Right atrium auricular region (tissue), 2 donors: ENCODE data around the gene CREB3L4. TPM values are rescaled to one million over a fixed set of nuclear protein-coding genes. Genes with fewer than 3 reads are reported as not detected.

Experiments
- DNase-seq: peaks from one replicate; pipeline ENCODE4 v3.0.0-alpha.2; 2019; ENCODE audit warnings: low spot score
- H3K27ac ChIP-seq, 2 donors: fragments of 200-600 bp; sonication (generic); 1 replicate in 1 of 2; 2 replicates in 1 of 2; pipeline ENCODE4 v1.5.1; 2016 to 2019
- H3K27me3 ChIP-seq, 2 donors: fragments of 200-600 bp; sonication (generic); one replicate each; pipeline versions ENCODE4 v1.5.1 to v1.6.0; 2017 to 2019
- H3K36me3 ChIP-seq: fragments of 200-600 bp; sonication (generic); one replicate; pipeline ENCODE4 v1.5.1; 2016
- H3K4me1 ChIP-seq, 2 donors: fragments of 200-600 bp; sonication (generic); one replicate each; pipeline versions ENCODE4 v1.5.1 to v1.6.0; 2017 to 2019
- H3K4me3 ChIP-seq, 2 donors: fragments of 200-600 bp; sonication (generic); 1 replicate in 1 of 2; 2 replicates in 1 of 2; pipeline ENCODE4 v1.5.1; 2017 to 2019; ENCODE audit warnings: mild to moderate bottlenecking in 1 of 2, moderate library complexity in 1 of 2
- H3K9me3 ChIP-seq, 2 donors: fragments of 200-600 bp; sonication (generic); one replicate each; pipeline ENCODE4 v1.5.1; 2019
- total RNA-seq, 2 donors: library from RNA; depleted of rRNA; stranded (reverse); fragments of >200 nt; gene quantifications; one replicate each; pipeline ENCODE4 v1.1.0, GENCODE V29; 2016
- TF ChIP-seq, protein P1 (sequence below), 2 donors: fragments of 200-600 bp; sonication (generic); IDR thresholded peaks; one replicate each; pipeline ENCODE4 v1.5.1; 2019; ENCODE audit warnings: antibody characterized with exemption in 2 of 2

Gene CREB3L4
- total RNA-seq, 2 donors from 2014 or later, result 4.9 to 5.6 TPM

DNA sequence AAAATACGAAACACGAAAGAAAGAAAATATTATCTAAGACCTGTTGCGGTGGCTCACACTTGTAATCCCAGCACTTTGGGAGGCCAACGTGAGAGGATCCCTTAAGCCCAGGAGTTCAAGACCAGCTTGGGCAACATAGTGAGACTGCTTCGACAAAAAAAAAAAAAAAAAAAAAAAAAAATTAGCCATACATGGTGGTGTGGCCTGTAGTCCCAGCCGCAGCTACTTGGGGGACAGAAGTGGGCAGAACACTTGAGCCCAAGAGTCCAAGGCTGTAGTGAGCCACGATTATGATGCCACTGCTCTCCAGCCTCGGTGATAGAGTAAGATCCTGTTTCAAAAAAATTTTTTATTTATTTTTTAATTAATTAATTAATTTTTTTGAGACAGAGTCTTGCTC, 19.9 kb downstream of the CREB3L4 start:
- H3K27ac ChIP-seq, result no peak overlapping the region
- no peaks in the 10 kb centered on the region for H3K27me3 ChIP-seq
- H3K9me3 ChIP-seq, result no peaks in the 10 kb centered on the region
- H3K4me3 ChIP-seq, result no peak overlapping the region
- TF ChIP-seq, protein P1, sequence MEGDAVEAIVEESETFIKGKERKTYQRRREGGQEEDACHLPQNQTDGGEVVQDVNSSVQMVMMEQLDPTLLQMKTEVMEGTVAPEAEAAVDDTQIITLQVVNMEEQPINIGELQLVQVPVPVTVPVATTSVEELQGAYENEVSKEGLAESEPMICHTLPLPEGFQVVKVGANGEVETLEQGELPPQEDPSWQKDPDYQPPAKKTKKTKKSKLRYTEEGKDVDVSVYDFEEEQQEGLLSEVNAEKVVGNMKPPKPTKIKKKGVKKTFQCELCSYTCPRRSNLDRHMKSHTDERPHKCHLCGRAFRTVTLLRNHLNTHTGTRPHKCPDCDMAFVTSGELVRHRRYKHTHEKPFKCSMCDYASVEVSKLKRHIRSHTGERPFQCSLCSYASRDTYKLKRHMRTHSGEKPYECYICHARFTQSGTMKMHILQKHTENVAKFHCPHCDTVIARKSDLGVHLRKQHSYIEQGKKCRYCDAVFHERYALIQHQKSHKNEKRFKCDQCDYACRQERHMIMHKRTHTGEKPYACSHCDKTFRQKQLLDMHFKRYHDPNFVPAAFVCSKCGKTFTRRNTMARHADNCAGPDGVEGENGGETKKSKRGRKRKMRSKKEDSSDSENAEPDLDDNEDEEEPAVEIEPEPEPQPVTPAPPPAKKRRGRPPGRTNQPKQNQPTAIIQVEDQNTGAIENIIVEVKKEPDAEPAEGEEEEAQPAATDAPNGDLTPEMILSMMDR (IDR thresholded peaks at IDR 0.05), result no peak
- DNase-seq, result no peak
- H3K4me1 ChIP-seq, result peaks cover 0 to 40% of the 10 kb centered on the region in 2 donors
- H3K36me3 ChIP-seq, result peaks cover 15% of the 10 kb centered on the region

DNA sequence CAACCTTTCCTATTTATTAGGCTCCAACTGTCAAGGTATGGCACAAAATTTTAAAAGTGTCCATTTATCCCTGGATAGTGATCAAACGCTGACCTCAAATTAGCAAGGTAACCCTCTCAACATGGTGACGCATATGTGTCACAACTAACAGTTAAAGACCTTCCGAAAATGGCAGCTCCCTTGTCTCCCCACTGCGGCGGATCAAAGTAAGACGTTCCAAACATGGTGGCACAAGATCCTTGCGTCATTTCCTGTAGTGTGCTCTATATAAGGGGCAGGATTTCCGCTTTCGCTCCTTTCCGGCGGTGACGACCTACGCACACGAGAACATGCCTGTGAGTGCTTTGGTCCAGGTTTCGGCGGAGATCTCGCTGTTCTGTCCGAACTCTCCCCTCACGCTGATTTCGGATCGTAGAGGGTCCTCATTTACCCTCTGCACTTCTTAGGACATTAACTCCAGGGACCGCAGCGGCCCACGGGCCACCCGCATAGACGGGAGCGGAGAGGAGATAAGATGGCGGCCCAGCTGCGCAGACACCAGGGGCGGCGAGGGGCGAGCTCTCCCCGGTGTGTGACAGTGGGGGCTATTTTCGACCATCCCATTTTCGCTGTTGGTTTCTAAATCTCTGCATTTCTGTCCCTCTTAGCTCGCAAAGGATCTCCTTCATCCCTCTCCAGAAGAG, 22.9 kb downstream of the CREB3L4 start, which contains the start of gene RPS27:
Gene RPS27, plus strand, starts transcription at position 295 of the 683 bp plus-strand sequence. Its CDS starts 35 bp downstream, at position 330.
- Histone ChIP-seq H3K9me3 (no peaks in the 10 kb centered on the region), H3K36me3 (peaks cover 44% of the 10 kb centered on the region), H3K4me3 (peak within 1 kb of the TSS; percentile 83 to 86), H3K4me1 (peaks cover 0 to 39% of the 10 kb centered on the region in 2 donors), H3K27me3 (no peaks in the 10 kb centered on the region), H3K27ac (peak within 1 kb of the TSS; percentile 91 to 97)
- DNase-seq, result peak; percentile 96
- TF ChIP-seq, protein P1 (IDR thresholded peaks at IDR 0.05), result no peak

DNA sequence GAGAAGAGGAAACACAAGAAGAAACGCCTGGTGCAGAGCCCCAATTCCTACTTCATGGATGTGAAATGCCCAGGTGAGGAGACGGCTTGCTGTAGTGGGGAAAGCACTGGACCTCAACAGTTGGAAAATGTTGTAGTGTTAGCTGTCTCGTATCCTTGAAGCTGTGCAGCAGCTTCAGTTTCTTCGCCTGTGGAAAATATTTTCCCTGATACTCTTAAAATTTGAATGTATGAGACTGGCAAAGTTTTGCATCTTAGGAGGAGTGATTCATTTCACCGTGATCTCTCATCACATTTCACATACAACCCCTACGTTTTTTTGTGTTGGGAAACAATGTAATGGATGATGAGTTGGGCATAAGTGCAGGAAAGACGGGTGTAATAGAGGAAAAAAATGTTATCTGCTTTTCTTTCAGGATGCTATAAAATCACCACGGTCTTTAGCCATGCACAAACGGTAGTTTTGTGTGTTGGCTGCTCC, 23.5 kb downstream of the CREB3L4 start:
- TF ChIP-seq, protein P1 (IDR thresholded peaks at IDR 0.05), result no peak
- Histone ChIP-seq H3K27me3 (no peaks in the 10 kb centered on the region), H3K9me3 (no peaks in the 10 kb centered on the region), H3K27ac (peak overlapping the region; percentile 91 to 97), H3K4me1 (peaks cover 0 to 36% of the 10 kb centered on the region in 2 donors), H3K4me3 (peak overlapping the region; percentile 83 to 86), H3K36me3 (peaks cover 48% of the 10 kb centered on the region)
- no peak for DNase-seq

DNA sequence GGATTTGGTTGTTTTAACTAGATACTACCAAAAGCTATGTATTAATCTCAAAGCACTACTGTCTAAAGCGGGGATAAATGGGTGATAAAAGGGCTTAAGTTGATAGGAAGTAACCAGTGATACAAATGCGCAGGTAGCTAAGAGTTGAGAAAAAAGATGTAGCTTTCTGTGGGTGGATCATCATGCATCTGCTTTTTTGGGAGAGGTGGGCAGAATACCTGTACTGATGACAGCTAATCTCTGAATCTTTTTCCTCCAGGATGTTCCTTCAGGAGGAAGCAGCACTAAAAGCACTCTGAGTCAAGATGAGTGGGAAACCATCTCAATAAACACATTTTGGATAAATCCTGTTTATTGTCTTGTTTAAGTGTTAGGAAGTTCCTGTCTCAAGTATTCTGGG, 24.1 kb downstream of the CREB3L4 start:
- Histone ChIP-seq H3K27me3 (no peaks in the 10 kb centered on the region), H3K4me3 (peak overlapping the region; percentile 21 to 86), H3K27ac (peak overlapping the region; percentile 91 to 97), H3K9me3 (no peaks in the 10 kb centered on the region), H3K36me3 (peaks cover 48% of the 10 kb centered on the region), H3K4me1 (peaks cover 0 to 32% of the 10 kb centered on the region in 2 donors)
- TF ChIP-seq, protein P1 (IDR thresholded peaks at IDR 0.05), result no peak
- no peak for DNase-seq

DNA sequence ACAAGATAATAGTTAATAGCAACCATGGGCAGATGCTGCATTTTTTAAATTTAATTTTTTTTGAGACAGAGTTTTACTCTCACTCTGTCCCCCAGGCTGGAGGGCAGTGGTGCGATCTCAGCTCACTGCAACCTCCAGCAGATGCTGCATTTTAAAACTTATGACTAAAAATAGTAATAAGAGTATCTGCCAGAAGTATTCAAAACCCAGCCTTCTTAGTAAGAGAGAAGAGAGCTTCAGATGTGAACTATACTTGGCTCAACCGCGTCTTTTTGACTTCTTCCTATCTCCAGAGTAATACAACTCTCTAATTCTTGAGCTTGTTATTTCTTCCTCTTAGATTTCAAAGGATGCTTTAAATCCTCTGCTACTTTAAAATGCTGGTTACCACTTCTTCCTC, 27.5 kb downstream of the CREB3L4 start:
- Histone ChIP-seq H3K36me3 (peaks cover 48% of the 10 kb centered on the region), H3K9me3 (no peaks in the 10 kb centered on the region), H3K4me1 (peaks cover 0 to 28% of the 10 kb centered on the region in 2 donors), H3K4me3 (no peak overlapping the region), H3K27ac (no peak overlapping the region), H3K27me3 (no peaks in the 10 kb centered on the region)
- DNase-seq, result no peak
- TF ChIP-seq, protein P1 (IDR thresholded peaks at IDR 0.05), result no peak
